GM19240 (cell line): ENCODE results near the gene AEN.

Experiments
- DNase-seq: peaks from one replicate; pipeline ENCODE4 v3.0.0; 2011; ENCODE audit warnings: low spot score; ENCODE audit not compliant: insufficient read length

AEN gene

DNA sequence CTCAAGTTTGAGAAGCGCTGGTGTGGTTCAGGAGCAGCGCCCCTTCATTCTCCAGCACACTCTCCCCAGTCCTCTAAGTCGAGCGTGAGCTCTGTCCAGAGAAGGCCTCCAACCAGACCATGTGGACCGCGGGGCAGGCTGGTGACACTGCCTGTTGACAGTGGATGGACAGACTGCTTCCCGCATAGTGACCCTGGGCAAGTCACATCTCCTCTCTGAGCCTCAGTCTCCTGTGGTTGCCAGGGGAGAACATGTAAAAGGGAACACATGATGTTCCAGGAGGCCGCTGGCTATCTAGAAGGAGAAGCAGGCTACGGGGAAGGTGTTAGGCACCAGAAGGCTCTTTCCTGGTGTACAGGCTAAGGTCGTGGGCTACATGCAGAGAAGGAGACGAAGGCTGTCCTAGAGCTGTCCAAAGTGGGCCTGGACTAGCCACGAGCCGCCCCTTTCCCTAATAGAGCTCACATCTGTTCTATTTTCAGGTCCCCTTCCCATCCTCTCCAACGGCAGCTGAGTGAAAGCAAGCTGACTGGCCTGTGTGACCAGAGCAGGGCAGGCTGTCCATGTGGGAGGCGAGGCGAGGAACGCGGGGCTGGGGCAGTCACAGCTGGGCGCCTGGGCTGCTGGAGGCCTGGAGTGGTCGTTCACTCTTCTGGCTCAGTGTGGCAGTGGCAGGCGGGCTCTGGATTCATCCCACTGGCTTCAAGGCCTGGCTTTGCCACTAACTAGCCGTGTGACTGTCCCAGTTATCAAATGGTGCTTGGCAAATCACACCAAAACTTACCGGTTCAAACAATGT is 28.8 kb downstream of the AEN start:
- no peak for DNase-seq

DNA sequence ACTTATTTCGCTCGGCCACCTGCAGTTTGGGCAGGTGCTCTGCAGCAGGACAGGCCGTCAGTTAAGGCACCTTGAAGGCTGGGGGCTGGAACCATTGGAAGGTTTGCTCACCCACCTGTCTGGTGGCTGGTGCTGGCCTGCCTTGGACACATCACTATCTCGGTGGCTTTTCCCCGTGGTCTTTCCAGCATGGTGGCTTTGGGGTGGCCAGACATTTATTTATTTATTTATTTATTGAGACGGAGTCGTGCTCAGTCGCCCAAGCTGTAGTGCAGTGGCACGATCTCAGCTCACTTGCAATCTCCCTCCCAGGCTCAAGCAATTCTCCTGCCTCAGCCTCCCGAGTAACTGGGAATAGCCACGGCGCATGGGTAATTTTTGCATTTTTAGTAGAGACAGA is 29.4 kb downstream of the AEN start:
- DNase-seq = no peak

DNA sequence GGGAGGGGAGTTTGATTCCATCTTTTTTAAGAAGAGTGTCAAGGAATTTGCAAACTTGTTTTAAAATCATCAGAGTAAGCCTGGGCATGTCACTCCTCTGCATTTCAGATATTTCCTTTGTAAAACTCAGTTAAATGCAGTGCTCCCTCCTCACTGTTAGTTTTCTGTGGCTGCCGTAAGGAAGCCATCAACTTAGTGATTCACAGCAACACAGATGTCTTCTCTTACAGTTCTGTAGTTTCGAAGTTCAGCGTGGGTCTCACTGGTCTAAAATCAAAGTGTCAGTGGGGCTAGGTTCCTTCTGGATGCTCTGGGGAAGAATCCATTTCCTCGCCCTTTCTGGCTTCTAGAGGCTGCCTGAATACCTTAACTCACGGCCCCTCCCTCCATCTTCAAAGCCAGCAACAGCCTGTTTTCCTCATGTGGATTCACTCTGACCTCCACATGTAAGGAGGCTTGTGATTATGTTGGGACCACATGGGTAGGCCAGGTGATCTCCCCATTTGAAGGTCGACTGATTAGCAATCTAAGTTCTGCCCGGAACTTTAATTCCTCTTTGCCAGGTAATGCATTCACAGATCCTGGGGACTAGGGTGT is 30.1 kb downstream of the AEN start:
- DNase-seq = no peak

DNA sequence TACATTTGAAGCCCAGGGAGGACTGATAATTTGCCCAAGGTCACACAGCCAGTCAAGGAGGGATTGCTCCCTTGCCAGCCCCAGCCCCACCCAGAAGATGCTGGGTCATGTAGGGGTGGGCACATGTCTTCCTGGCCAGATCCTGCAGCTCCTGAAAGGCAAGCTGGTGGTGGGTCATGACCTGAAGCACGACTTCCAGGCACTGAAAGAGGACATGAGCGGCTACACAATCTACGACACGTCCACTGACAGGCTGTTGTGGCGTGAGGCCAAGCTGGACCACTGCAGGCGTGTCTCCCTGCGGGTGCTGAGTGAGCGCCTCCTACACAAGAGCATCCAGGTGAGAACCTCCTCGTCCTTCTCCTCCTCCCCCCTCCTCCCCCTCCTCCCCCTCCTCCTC is 30.8 kb downstream of the AEN start:
- DNase-seq = no peak

DNA sequence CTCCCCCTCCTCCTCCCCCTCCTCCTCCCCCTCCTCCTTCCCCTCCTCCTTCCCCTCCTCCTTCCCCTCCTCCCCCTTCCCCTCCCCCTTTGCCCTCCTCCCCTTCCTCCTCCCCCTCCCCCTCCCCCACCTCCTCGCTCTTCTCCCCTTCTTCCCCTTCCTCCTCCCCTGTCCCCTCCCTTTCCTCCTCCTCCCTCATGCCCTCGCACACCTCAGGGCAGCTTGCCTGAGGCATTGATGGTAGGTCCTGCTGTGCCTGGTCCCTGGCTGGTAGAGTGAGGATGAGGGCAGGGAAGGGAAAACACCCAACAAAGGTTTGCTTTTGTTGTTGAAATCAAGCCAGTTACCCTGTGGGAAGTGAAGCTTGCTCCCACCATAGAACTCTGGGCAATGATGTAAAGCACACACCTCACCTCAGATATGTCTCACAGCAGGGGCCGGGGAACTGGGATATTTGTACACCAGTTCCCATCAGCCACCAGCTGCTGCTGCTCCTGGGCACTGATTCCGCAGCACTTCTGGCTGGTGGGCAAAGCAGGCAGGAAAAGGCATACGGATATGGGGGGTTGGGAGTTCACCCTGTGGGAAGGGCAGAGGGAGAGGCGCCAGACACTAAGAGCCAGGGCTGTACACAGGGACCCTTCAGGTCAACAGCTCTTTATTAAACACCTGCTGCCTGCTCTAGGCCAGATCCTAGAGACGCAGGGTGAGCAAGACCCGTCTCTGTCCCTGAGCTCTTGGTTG is 31.5 kb downstream of the AEN start:
- no peak for DNase-seq

DNA sequence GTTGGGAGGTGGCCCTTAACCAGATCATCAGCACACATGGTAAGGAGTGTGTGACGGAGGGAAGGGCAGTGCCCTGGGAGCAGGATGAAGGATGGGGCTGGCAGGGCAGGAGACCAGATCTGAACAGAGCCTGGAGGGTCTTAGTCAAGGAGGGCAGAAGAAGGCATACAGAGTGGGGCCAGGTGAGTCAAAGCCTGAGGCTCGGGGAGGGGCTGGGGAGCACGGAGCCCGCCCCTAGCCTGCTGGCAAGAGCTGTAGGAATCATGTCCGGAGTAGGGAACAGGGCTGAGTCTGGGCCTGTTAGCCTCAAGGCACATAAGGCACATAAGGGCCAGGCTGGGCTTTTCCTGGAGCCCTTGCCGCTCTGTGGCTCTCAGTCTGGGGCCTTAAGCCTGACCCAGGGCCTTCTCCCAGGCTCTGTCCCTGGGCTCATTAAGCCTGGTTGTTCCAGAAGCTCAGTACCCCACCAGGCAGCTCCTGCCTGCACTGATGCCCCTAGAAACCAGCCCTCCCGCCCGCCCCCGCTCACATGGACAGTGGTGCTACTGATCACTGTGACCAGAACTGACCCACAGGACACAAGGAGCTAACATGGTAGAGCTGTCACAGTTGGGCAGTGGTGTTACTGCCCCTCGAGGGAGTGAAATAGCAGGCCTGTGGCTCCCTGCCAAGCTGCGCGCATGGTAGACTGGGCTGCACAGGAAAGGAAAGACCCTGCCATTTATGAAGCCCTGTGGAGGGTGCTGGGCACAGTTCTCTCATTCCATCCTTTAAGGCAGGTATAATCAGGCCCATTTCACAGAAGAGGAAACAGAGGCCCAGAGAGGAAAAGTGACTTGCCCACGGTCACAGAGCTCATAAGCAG is 32.3 kb downstream of the AEN start:
- DNase-seq = no peak

DNA sequence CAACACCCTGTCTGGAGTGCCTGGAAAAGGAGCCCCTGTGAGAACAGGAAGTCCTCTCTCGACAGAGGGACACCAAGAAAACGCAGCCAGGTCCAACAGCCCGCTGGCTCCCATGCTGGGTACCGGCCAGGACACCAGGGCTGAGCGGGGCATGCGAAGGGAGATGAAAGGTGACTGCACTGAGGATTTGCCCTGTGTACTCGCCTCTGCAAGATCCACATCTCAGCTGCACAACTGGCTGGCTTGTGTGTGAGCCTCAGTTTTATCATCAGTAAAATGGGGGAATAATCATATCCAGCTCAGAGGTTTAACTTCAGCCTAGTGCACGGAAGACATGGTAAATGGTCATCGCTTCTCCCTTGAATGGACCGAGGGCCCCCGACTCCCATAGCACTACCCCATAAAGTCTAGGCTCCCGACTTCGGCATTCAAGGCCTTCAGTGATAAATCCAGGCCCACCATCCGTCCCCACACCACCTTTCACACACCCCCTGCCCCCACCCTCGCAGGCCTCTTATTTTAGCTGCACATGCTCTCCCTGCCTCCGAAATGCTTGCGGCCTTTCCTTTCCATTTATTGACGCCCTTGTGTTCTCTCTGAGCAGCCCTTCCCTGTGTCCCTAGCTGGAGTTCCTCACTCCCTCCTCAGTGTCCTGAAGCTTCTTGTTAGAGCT is 33.4 kb downstream of the AEN start:
- no peak for DNase-seq

DNA sequence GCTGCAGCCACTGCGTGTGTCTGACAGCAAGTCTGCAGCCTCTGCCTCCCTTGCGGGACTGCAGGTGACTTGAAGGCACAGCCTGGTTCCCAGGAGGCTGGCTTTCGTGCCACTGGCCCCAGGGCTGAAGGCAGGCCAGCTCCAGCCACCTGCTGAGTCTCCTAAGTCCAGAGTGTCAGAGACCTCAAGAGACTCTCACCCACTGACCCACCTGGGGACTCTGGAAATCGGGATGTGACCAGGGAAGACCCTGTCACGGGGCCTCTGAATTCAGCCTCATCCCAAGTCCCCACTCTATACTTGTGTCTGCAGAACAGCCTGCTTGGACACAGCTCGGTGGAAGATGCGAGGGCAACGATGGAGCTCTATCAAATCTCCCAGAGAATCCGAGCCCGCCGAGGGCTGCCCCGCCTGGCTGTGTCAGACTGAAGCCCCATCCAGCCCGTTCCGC is 34.0 kb downstream of the AEN start:
- DNase-seq = no peak

DNA sequence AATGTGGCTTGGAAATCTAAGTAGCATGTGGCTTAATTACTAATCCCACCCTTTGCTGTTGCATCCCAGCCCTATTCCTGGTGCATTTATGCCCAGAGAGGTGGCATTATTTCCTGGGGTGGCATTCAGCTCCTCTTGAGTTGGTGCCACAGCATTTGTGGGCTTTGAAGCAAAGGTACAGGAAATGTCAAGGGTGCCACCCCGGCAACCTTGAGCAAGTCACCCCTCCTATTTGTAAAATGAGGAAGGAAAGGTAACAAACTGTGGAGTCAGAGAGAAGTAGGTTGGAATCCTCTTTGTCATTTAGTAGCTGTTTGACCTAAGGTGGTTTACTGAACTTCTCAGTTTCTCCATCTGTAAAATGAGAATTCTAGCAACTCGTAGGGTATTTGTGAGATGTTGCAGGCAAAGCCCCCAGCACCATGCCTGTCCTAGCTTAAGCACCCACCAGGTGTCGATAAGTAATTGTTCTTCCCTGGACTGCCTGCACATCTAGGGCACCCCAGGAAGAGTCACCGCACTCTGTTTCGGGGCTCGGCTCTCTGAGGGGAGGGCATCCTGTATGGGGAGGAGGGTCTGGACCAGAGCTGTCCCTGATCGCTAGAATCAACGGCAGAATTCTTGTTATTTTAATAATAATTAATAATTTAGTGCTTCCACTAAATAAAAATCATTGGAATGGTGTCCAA is 34.8 kb downstream of the AEN start:
- DNase-seq = no peak

DNA sequence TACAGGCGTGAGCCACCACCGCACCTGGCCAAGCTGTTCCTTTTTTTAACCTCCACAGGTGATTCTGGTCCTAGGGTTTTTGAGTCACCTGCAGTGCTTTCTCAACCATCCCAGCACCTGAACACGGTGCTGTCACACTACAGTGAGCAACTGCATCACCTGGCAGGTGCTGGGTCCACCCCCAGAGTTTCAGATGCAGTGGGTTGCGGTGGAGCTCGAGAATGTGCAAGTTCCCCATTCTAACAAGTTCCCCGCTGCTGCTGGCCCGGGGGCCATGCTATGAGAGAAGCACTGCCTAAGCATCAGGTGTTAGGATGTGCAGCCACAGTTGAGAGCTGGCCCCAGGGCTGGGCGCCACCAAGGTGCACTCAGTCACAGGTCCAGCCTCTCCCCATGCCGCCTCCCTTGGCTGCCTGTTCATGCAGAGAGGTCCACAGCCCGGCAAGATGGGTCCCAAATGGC is 35.7 kb downstream of the AEN start:
- DNase-seq = peak; percentile 66

DNA sequence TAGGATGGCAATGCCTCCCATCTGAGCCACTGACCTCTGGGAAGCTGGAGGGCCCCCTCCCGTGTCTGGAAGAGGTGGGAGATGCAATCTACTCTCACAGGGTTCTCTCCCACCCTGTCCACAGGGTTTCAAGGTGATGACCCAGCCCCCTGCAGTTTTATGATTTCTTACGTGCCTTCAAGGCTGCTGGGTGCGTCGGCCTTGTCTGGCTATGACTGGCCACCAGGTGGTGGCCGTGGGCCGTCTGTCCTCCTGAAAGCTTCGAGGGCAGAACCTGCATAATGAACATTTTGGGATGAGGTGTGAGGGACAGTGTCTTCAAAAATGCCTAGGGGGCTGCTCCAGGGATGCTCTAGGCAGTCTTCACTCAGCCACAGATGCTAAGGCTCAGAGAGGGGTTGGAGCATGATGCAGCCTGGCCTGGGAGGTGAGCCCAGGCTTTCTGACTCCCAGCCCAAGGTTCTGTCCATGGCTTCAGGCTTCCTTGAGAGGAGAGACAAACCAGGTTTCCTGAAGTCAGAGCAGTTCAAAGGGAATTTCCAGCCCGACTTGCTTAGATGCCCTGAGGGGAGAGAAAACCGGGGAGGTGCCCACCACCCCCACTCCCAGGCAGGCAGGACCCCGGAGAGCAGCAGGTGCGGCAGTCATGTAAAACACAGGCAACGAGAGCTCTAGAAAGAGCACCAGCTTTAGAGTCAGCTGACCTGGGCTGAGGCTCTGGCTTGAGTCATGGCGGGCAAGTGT is 36.4 kb downstream of the AEN start:
- no peak for DNase-seq

DNA sequence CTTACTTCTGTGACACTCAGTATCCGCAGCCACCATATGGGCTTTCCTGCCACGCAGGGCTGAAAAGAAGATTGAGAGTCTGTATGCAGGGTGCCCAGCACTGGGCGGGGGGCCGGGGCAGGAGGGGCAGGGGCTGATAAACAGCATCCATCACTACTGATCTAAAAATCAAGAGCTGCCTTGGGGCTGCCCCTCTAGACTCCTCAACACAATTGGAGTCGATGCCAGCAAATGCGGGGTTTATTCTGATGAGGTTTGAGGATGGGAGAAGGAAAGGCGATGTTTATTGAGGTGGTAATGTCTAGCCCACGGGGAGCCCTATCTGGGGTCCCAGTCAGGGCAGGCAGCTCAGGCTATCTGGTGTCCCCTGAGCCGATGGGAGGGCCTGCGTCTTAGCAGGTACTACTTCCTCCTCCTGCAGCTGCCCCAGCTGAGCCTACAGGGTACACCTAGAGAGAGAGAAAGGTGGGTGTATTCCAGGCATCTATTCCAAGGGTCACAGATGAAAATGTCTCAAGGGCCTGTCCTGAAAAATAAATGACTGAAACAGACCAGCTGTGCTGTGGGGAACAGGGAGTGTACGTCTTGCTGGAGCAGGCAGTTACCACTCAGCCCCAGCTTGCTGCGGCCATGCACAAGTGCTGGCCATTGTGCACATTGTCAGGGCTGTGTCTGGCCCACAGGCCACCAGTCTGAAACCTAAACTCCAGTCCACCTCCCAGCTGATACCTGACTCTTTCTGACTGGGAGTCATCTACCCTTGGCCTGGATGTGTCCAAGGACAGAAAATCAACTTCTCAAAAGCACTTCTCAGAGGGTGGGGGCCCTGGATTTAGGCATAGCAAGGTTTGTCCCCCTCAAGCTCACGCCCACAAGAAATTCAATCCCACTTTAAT is 37.2 kb downstream of the AEN start:
- no peak for DNase-seq

DNA sequence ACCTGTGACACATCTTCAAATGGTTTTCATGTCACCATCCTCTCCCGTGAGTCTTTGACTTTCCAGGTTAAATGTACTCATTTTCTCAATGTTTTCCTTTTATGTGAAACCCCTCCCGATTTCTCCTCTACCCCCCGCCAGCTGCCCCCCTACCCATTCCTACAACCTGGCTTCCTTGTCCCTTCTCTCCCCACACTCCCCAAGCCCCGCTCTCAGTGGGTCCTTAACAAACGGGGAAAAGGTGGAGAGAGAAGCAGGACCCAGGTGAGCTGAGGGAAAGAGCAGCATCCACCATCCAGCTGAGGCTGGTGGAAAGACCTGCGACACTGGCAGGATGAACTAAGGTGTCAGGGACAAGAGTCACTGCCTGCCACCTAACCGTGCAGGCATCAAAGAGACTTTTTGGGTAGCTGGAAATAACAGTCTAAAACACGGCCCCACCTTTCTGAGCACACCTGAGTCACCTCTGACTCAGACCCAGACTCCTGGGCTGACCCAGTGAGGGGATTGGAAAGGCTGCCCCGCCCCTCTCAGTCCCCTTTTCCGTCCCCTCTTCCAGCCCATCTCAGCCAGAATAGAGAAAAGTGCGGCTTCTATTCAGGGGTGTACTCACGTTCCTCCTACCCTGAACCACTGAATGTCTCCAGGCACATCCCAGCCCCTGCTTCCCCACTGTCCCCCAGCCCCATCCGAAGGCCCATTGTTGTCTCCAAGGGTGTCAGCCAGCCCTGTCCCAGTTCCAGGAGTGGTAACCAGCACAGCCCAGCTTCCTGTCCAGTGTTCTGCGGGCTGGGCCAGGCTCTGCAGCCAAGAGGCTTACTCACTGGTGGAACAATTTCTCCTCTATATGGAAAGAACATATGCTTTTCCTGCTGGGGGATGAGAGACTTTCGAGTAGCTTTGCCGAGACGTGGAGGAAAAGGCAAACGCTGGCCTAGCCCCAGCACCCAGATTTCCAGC is 38.1 kb downstream of the AEN start:
- no peak for DNase-seq

DNA sequence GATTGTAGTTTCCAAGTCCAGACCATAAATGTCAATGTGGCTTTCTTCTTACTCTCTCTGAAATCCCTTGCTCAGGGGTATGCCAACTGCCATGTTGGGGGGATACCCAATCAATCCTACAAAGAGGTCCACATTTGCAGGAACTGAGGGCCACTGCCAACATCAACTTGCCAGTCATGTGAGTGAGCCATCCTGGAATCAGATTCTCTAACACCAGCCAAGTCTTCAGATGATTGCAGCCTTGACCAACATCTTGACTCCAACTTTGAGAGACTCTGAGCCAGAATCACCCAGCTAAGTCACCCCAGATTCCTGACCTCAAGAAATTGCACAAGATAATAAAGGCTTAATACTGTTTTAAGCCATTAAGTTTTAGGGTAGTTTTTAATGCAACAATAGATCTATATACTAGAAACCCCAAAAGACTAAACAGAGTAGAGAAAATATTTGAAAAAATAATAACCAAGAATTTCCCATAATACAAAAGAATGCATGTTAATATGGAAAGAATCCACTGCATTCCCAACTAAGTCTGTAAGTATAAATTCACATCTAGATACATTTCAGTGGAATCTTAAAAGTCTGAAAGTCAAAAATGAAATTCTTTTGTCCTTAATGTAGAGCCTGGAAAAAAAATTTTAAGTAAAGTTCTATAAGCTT is 40.0 kb downstream of the AEN start:
- DNase-seq = no peak

DNA sequence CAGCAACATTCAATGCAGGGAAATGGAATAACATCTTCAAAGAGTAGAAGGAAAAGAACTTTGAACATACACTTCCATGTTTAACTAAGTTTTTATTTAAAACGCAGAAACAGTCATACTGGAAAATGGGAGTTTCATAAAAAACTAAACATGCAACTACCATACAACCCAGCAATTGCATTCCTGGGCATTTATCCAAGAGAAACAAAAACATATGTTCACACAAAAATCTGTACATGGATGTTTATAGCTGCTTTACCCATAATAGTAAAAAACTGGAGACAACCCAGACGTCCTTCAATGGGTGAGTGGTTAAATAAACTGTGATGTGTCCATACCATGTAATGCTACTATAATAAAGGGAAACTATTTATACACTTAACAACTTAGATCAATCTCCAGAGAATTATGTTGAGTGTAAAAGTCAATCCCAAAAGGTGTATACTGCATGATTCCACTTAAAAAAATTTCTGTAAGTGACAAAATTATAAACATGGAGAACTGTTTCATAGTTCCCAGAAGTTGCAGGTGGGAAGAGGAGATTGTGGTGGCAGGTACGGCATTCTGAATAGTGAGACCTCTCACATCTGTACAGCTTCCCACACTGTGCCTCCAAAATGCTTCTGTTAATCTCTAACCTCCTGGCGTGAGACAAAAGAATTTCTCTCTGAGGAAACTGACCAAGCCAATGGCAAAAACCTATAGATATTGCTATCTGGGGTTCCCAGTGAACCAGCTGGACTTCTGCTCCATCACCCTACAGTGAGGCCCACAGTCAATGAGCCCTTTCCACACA is 40.8 kb downstream of the AEN start:
- DNase-seq = no peak

DNA sequence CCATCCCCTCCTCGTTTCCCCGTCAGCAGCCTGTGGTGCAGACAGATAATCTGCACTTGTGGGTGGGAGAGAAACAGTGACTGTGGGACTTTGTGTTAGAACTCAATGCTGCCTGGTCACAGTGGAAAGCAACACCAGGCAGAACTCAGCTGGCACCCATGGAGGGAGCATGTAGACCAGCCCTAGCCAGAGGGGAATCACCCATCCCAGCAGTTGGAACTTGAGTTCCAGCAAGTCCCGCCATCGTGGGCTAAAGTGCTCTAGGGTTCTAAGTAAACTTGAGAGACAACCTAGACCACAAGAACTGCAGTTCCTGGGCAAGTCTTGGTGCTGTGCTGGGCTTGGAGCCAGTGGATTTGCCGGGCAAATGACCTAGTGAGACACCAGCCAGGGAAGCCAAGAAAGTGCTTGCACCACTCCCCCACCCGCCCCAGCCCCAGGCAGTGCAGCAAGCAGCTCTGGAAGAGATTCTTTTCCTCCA is 42.0 kb downstream of the AEN start:
- DNase-seq = no peak
